ENCODE measurements around the gene INHBC.
"Not testable (repeated sequence)": the region's sequence is repeated elsewhere in the genome, so short reads cannot be mapped to it uniquely, and the experiment has no call there.

INHBC gene

DNA sequence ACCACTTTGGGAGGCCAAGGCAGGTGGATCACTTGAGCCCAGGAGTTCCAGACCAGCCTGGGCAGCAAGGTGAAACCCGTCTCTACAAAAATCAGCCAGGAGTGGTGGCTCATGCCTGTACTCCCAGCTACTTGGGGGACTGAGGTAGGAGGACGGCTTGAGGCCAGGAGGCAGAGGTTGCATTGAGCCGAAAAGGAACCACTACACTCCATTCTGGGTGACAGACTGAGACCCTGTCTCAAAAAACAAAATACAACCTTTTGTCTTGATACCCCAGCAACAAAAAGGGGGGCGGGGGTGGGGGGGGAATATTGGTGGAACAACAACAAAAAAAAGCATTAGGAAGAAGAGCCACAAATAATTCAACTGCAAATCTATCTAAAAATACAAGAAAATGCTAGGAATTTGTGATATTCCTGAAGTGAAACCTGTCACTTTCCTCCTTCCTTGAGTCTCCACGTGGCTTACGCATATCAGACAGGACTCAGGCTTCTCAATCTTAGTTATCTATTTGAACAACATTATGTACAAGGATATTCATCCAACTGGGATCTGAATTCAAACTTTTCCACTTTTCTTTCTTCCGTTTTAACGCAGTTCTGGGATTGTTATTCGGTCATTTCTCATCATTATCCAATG is 5.0 kb upstream of the INHBC start:
- peak; percentile 20 for DNase-seq (ENCODE audit: low spot score)

GRCh38 chr12:57430112-57430930 is 4.3 kb upstream of the INHBC start:
- peak; percentile 44 for DNase-seq (ENCODE audit: low spot score)

DNA sequence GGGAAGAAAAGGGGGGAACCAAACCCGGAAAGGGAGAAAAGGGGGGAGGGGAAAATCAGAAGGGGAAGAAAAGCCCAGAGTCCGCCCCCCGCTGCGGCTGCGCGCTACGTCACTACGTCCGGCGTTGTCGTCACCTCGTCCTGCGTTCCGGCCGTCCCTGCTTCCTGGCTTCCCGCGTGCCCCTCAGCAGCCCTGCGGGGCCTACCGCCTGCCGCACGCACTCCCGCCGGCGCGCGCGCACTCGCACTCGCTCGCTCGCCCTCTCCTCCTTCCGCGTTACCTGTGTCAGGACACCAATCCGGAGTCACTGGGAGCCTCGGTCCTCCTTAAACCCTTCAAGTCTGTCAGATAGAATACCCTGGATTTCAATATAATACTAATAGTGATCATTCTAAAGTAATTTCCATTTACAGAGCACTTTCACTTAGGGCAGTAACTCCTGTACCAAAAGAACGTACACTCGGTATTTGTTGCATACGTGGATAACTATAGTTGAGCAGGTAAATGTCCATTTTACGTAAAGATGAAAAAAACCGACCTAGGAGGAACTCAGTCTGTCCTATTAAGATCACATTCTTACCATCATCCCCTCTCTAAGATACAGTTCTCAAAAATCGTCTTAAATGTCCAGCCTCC is 3.5 kb upstream of the INHBC start, which contains the start of gene R3HDM2:
Gene R3HDM2 (minus strand): TSS at position 113 of the 636 bp plus-strand sequence. CDS start 120,615 bp downstream, outside the sequence.
- DNase-seq (ENCODE audit: low spot score): peak; percentile 98

DNA sequence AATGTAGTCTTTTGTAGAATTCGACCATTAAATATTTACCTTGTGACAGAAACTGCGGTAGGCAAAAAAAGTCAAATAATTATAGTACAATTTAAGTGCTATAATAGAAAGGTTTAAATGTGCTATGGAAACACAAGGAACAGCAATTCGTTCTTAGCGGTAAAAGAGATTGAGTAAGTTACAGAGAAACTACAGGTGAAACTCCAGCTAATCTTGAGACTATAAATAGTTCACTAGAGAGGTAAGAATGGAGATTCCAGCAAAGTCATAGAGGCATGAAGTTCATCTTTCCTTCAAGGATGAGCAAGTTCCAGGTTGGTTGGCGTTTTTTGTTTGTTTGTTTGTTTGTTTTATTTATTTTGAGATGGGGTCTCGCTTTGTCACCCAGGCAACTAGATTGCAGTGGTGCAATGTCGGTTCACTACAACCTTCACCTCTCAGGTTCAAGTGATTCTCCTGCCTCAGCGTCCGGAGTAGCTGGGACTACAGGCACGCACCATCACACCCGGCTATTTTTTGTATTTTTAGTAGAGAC is 2.9 kb upstream of the INHBC start:
- no peak for DNase-seq (ENCODE audit: low spot score)

DNA sequence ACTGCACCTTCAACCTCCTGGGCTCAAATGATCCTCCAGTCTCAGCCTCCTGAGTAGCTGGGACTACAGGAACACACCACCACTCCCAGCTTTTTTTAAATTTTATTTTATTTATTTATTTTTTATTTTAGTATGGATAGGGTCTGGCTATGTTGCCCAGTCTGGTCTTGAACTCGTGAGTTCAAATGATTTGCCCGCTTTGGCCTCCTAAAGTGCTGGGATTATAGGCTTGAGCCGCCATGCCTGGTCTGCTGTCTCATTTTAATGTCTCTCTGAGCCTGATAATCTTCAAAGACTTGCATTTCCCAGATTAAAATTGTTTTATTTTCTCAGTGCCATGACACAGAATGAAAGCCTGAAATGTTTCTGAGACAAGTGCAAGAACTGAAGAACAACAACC is 1.2 kb upstream of the INHBC start:
- no peak for DNase-seq (ENCODE audit: low spot score)

GRCh38 chr12:57435293-57435692 is 709 bp downstream of the INHBC start:
- DNase-seq (ENCODE audit: low spot score): no peak

DNA sequence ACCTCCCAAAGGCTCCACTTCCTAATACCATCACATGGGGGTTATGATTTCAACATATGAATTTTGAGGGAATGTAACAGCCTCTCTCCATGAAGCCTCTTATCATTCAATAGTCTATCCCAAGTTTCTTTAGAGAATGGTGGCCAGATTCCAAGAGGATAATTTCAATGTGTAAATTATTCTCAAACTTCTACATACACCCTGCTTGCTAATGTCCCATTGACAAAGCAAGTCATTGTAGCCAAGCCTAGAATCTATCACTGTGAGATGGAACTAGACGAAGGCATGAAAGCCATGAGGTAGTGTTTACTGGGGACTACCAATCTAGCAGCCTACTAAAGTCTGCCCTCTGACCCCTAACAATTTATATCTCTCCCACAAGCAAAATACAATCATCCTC is 3.8 kb downstream of the INHBC start:
- no peak for DNase-seq (ENCODE audit: low spot score)

DNA sequence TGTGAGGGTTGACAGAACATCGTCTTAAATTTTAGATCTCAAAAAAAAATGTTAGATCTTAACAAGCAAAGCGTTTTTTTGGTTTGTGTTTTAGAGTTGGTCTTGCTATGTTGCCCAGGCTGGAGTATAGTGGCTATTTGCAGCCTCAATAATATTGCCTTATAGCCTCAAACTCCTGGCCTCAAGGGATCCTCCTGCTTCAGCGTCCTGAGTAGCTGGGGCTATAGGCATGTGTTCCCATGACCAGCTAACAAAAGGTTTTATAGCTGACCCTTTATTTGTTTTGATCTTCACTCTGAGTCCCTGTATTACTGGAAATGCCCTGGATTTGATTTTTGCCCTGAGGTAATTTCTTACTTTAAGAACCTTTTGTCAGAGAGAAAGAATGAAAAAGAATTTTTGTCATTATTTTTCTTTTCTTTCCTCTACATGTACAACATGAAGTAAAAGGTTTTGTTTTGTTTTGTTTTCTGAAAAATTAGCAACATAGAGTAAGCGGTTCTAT is 5.2 kb downstream of the INHBC start:
- no peak for DNase-seq (ENCODE audit: low spot score)

DNA sequence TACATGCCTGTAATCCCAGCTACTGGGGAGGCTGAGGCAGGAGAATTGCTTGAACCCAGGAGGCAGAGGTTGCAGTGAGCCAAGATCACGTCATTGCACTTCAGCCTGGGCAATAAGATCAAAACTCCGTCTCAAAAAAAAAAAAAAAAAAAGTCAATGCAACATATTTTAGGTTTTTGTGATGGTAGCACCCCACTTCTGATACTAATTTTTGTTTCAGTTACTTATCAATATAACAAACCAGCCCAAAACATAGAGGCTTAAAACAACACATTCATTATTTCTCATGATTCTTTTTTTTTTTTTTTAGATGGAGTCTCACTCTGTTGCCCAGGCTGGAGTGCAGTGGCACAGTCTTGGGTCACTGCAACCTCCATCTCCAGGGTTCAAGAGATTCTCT is 6.8 kb downstream of the INHBC start:
- not testable (repeated sequence) for DNase-seq (ENCODE audit: low spot score)

- DNase-seq (ENCODE audit: low spot score): no peak
Observed at GRCh38 chr12:57441846-57442427, 7.4 kb downstream of the INHBC start.

DNA sequence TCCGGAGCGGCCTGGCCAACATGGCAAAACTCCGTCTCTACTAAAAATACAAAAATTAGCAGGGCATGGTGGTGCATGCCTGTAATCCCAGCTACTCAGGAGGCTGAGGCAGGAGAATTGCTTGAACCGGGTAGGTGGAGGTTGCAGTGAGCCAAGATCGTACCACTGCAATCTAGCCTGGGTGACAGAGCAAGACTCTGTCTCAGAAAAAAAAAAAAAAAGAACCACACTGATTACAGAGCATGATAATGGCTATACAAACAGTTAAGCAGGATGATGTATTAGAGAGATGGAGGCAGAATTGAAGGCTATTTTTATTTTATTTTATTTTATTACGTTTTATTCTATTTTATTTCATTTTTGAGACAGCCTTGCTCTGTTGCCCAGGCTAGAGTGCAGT is 9.8 kb downstream of the INHBC start:
- DNase-seq (ENCODE audit: low spot score): not testable (repeated sequence)

DNA sequence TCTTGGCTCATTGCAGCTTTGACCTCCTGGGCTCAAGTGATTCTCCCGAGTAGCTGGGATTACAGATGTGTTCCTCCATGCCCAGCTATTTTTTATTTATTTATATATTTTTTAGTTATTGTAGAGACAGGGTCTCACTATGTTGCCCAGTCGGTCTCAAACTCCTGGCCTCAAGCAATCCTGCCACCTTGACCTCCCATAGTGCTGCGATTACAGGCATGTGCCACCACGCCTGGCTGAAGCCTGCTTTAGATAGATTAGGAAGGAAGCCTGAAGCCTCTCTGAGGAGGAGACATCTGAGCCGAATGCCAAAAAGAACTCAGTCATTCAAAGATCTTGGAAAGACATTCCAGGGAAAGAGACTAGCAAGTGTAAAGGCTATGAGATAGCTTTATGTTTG is 10.2 kb downstream of the INHBC start:
- no peak for DNase-seq (ENCODE audit: low spot score)

DNA sequence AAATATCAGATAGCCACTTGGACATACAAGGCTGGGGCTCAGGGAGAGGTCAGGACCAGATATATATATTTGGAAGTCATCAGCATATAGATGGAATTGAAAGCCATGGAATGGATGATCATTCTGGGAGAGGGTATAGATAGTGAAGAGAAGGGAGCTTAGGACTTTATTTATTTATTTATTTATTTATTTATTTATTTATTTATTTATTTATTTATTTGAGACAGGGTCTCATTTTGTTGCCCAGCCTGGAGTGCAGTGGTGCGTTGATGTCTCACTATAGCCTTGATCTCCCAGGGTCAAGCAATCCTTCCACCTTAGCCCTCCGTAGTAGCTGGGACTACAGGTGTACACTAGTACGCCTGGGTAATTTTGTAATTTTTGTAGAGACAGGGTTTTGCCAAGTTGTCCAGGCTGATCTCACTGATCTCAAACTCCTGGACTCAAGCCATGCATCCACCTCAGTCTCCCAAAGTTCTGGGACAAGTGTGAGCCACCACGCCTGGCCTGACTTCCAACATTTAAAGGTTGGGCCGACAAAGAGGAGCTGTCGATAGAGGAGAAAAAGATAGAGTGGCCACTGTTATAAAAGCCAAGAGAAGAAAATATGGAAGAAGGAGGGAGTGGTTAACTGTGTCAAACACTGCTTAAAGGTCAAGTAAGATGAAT is 11.8 kb downstream of the INHBC start:
- no peak for DNase-seq (ENCODE audit: low spot score)

- DNase-seq (ENCODE audit: low spot score): no peak
Observed at GRCh38 chr12:57448669-57449068, 14.1 kb downstream of the INHBC start.

GRCh38 chr12:57449375-57449774 is 14.8 kb downstream of the INHBC start:
- DNase-seq (ENCODE audit: low spot score): no peak

- DNase-seq (ENCODE audit: low spot score): no peak
Observed at GRCh38 chr12:57450057-57450456, 15.5 kb downstream of the INHBC start.

DNA sequence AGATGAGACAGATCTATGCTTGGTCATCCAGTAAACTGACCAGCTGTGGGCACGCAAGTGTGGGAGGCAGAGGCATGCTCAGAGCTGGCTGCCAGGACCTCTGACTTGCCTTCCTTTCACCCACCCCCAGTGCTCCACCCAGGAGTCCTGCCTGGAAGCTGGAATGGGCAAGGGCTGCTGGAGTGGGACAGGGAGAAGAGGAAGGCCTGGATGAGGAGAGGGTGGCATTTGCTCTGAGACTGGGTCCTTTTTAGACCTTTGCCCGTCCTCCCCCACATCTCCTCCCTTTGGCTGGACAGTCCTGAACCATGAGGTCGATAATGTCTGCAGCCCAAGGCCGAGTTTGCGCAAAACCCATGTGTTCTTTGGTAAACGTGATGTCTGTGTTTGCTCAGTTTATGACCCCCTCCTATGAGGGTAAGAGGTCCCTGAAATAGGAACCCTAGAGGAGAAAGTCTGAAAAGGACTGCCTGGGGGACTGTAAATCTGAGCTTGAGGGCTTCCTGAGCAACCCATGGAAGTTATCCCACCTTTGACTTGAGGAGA is 16.7 kb downstream of the INHBC start:
- no peak for DNase-seq (ENCODE audit: low spot score)

- DNase-seq (ENCODE audit: low spot score): no peak
Observed at GRCh38 chr12:57452181-57452936, 17.8 kb downstream of the INHBC start.

DNA sequence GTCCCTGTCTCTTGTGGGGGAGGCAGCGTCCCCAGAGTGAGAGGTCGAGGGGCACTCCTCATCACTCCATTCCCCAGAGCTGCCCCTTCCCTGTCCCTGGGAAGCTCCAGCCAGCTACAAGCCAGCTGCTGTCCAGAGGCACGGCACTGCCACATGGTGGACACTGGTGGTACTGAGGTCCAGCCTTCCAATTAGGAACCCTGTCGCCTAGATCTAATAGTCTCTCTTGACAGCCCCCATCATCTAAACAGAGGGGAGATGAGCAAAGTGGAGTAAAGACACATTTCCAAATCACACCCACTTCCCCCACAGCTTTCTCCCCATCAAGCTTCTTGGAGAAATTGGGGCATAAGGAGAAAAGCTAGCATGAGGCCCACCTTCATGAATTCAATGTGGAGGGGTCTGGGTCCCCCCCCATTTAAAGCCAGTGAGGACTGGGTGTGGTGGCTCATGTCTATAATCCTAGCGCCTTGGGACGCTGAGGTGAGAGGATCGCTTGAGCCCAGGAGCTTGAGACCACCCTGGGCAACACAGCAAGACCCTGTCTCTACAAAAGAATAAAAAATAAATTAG is 18.4 kb downstream of the INHBC start:
- DNase-seq (ENCODE audit: low spot score): no peak

GRCh38 chr12:57454213-57454565 is 19.6 kb downstream of the INHBC start:
- DNase-seq (ENCODE audit: low spot score): no peak

All from HuH-7.5 (cell line).